HG03565 (cell line): ENCODE data around the gene EIF3B.
"Not testable (repeated sequence)": the region's sequence is repeated elsewhere in the genome, so short reads cannot be mapped to it uniquely, and the experiment has no call there.

Source experiments
- ATAC-seq: cut with Tn5 transposase; IDR thresholded peaks from one replicate; pipeline ENCODE4 v1.9.1; 2021; ENCODE audit warnings: mild to moderate bottlenecking, moderate library complexity; ENCODE audit not compliant: unreplicated experiment

Gene EIF3B

GRCh38 chr7:2354186-2354938 is at the start of gene EIF3B:
EIF3B (plus strand) TSS chr7:2354827; CDS start chr7:2354922, 95 bp downstream.
- peak; percentile 74 for ATAC-seq

GRCh38 chr7:2305258-2305657 is 49.4 kb upstream of the EIF3B start:
- not testable (repeated sequence) for ATAC-seq

- no peak for ATAC-seq
These were observed 47.9 kb upstream of the EIF3B start for GRCh38 chr7:2306688-2307087.

GRCh38 chr7:2307690-2308107 is 46.9 kb upstream of the EIF3B start:
- ATAC-seq, result no peak

- no peak for ATAC-seq
These were observed 44.7 kb upstream of the EIF3B start for GRCh38 chr7:2309889-2310331.

- ATAC-seq, result no peak
These were observed 42.2 kb upstream of the EIF3B start for GRCh38 chr7:2312267-2312929.

- peak; percentile 9 for ATAC-seq
These were observed 41.0 kb upstream of the EIF3B start for GRCh38 chr7:2313450-2314208.

GRCh38 chr7:2314209-2314955 is 40.2 kb upstream of the EIF3B start, which contains the start of gene SNX8:
SNX8 (minus strand) TSS chr7:2314441; CDS start chr7:2314421, 20 bp downstream.
- ATAC-seq, result peak; percentile 63

- ATAC-seq, result not testable (repeated sequence)
These were observed 39.6 kb upstream of the EIF3B start for GRCh38 chr7:2314956-2315530.

GRCh38 chr7:2315787-2316186 is 38.8 kb upstream of the EIF3B start:
- no peak for ATAC-seq

GRCh38 chr7:2316578-2316977 is 38.0 kb upstream of the EIF3B start:
- ATAC-seq, result no peak

- ATAC-seq, result no peak
These were observed 36.9 kb upstream of the EIF3B start for GRCh38 chr7:2317556-2318293.

- no peak for ATAC-seq
These were observed 33.6 kb upstream of the EIF3B start for GRCh38 chr7:2321020-2321419.

GRCh38 chr7:2325162-2325561 is 29.5 kb upstream of the EIF3B start:
- no peak for ATAC-seq

GRCh38 chr7:2326951-2327350 is 27.7 kb upstream of the EIF3B start:
- no peak for ATAC-seq

- ATAC-seq, result no peak
These were observed 24.1 kb upstream of the EIF3B start for GRCh38 chr7:2330493-2330892.

GRCh38 chr7:2331707-2332106 is 22.9 kb upstream of the EIF3B start:
- ATAC-seq, result no peak

GRCh38 chr7:2332606-2333231 is 21.9 kb upstream of the EIF3B start:
- not testable (repeated sequence) for ATAC-seq

- no peak for ATAC-seq
These were observed 17.9 kb upstream of the EIF3B start for GRCh38 chr7:2336626-2337299.
